Liver (tissue), 9 donors: ENCODE data around the gene RNF157. TPM values are rescaled to one million over a fixed set of nuclear protein-coding genes. Genes with fewer than 3 reads are reported as not detected.

ENCODE experiments used
- DNase-seq: peaks from one replicate; pipeline ENCODE4 v3.0.0-alpha.2; 2017; ENCODE audit warnings: low spot score
- H3K27ac ChIP-seq, 2 donors: one replicate each; pipeline ENCODE4 v1.7.0; 2013; ENCODE audit warnings: inconsistent platforms in 2 of 2, low read length in 2 of 2, control low read depth in 1 of 2, low read depth in 1 of 2, mild to moderate bottlenecking in 1 of 2
- H3K27me3 ChIP-seq, 4 donors: one replicate each; pipeline versions ENCODE4 v1.6.1 to v1.7.0; 2013; ENCODE audit warnings: low read length in 3 of 4, inconsistent platforms in 1 of 4, mild to moderate bottlenecking in 1 of 4, moderate library complexity in 1 of 4; ENCODE audit not compliant: control insufficient read depth in 4 of 4, insufficient read depth in 4 of 4
- H3K36me3 ChIP-seq, 4 donors: one replicate each; pipeline versions ENCODE4 v1.6.1 to v1.7.0; 2013; ENCODE audit warnings: low read length in 3 of 4, mild to moderate bottlenecking in 3 of 4, low read depth in 1 of 4, moderate library complexity in 1 of 4; ENCODE audit not compliant: control insufficient read depth in 4 of 4, insufficient read depth in 3 of 4
- H3K4me1 ChIP-seq, 4 donors: one replicate each; pipeline versions ENCODE4 v1.6.1 to v1.7.0; 2013; ENCODE audit warnings: low read length in 3 of 4, mild to moderate bottlenecking in 3 of 4, moderate library complexity in 1 of 4; ENCODE audit not compliant: control insufficient read depth in 4 of 4, insufficient read depth in 4 of 4
- H3K4me3 ChIP-seq, 3 donors: one replicate each; pipeline versions ENCODE4 v1.6.1 to v1.7.0; 2013; ENCODE audit warnings: low read length in 3 of 3, control low read depth in 1 of 3, low read depth in 1 of 3, mild to moderate bottlenecking in 1 of 3
- H3K9ac ChIP-seq, 2 donors: one replicate each; pipeline ENCODE4 v1.7.0; 2013; ENCODE audit warnings: low read length in 2 of 2, mild to moderate bottlenecking in 2 of 2, moderate library complexity in 2 of 2, control low read depth in 1 of 2, low read depth in 1 of 2
- H3K9me3 ChIP-seq, 4 donors: one replicate each; pipeline versions ENCODE4 v1.6.1 to v1.7.0; 2013; ENCODE audit warnings: low read length in 3 of 4; ENCODE audit not compliant: control insufficient read depth in 4 of 4
- EGR1 ChIP-seq, 2 donors: IDR thresholded peaks; 2 replicates each; pipeline ENCODE4 v1.6.1; 2016 to 2018; ENCODE audit warnings: antibody characterized with exemption in 2 of 2, low read depth in 2 of 2
- GABPA ChIP-seq, 2 donors: IDR thresholded peaks in 1 of 2; conservative IDR thresholded peaks in 1 of 2; 2 replicates each; pipeline ENCODE4 v1.6.1; 2016; ENCODE audit warnings: antibody characterized with exemption in 2 of 2, mild to moderate bottlenecking in 1 of 2, moderate library complexity in 1 of 2
- HNF4A ChIP-seq, 2 donors: conservative IDR thresholded peaks; 2 replicates each; pipeline ENCODE4 v1.6.1; 2016; ENCODE audit warnings: antibody characterized with exemption in 2 of 2, mild to moderate bottlenecking in 2 of 2
- HNF4G ChIP-seq: IDR thresholded peaks from 2 replicates; pipeline ENCODE4 v1.6.1; 2016; ENCODE audit warnings: antibody characterized with exemption
- RAD21 ChIP-seq, 2 donors: IDR thresholded peaks; 2 replicates each; pipeline ENCODE4 v1.6.1; 2016; ENCODE audit warnings: antibody characterized with exemption in 2 of 2, mild to moderate bottlenecking in 2 of 2
- RXRA ChIP-seq, 2 donors: IDR thresholded peaks; 2 replicates each; pipeline ENCODE4 v1.6.1; 2017 to 2018; ENCODE audit warnings: antibody characterized with exemption in 2 of 2, mild to moderate bottlenecking in 1 of 2
- SP1 ChIP-seq: IDR thresholded peaks from 2 replicates; pipeline ENCODE4 v1.6.1; 2018; ENCODE audit warnings: antibody characterized with exemption, mild to moderate bottlenecking
- YY1 ChIP-seq: IDR thresholded peaks from 2 replicates; pipeline ENCODE4 v1.6.1; 2016; ENCODE audit warnings: antibody characterized with exemption, mild to moderate bottlenecking
- WGBS: extraction: QIAGEN DNeasy Blood & Tissue Kit; methylation state at CpG from one replicate; pipeline ENCODE4 v1.1.7; 2013; 5-methylcytosine and 5-hydroxymethylcytosine counted together
- polyA plus RNA-seq, 2 donors: library from polyadenylated mRNA; stranded (reverse) in 1 of 2; unstranded in 1 of 2; fragments of 200-250 nt in 1 of 2; fragments of >200 nt in 1 of 2; fragmentation: Nextera tagmentation in 1 of 2; extraction: Ambion mirVana in 1 of 2; gene quantifications; one replicate each; pipeline versions ENCODE4 v1.2.1 to v1.2.3, GENCODE V29; 2013 to 2015
- total RNA-seq, 2 donors: library from RNA; depleted of rRNA; stranded (reverse); fragments of >200 nt; gene quantifications; one replicate each; pipeline ENCODE4 v1.2.3, GENCODE V29; 2014
- TF ChIP-seq, protein P1 (sequence below): IDR thresholded peaks from 2 replicates; pipeline ENCODE4 v1.6.1; 2016; ENCODE audit warnings: antibody characterized with exemption, mild to moderate bottlenecking
- TF ChIP-seq, protein P2 (sequence below): IDR thresholded peaks from 2 replicates; pipeline ENCODE4 v1.6.1; 2016; ENCODE audit warnings: antibody characterized with exemption
- TF ChIP-seq, protein P3 (sequence below): IDR thresholded peaks from 2 replicates; pipeline ENCODE4 v1.6.1; 2016; ENCODE audit warnings: antibody characterized with exemption
- TF ChIP-seq, protein P4 (sequence below): fragments of 150-350 bp; IDR thresholded peaks from 2 replicates; pipeline ENCODE4 v1.5.1; 2017; ENCODE audit warnings: improper control_type of control experiment, low read depth, low read length; ENCODE audit not compliant: missing input control
- donor health status: healthy.
- donor health status: healthy.
- donor health status: healthy.
- donor health status: healthy.
- donor health status: healthy.

RNF157 gene
- total and polyA plus RNA-seq, 4 donors: 0.42 to 2.9 (median 0.66) TPM

DNA sequence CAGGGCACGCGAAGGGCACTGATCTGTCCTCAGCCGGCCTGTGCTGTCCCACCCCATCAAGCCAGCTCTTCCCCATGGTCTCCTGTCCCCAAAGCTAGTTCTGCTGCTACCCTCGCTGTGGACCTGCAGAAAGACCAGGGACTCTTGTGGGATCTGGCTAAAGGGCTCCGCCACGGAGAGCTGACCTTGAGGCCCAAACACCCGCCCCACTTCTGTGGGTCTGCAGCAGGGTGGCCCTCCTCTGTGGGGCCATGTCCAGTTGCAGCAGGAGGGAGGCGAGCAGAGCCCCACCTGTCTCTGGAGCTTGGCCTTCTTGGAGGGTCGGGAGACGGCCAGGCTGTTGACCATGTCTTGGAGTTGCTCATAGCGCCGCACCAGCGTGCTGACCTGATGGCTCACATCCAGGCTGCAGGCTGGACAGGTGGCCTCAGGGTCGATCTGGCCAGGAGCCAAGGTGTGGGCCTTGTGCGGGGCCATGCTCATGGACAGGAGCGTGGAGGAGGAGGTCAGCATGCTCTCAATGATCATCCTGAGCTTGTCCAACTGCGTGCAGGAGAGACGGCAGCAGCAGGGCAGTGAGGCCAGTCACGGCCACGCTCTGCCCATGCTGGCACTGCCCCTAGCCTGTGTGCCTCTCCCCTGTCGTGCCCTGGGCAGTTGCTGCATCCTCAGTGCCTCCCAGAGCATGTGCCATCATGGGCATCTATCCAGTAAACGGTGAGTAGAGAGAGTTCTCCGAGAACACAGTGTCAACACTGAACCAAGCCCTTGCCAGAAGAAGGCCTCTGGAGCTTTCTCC lies 41.5 kb upstream of the RNF157 start (continued):
- TF ChIP-seq, protein P1, sequence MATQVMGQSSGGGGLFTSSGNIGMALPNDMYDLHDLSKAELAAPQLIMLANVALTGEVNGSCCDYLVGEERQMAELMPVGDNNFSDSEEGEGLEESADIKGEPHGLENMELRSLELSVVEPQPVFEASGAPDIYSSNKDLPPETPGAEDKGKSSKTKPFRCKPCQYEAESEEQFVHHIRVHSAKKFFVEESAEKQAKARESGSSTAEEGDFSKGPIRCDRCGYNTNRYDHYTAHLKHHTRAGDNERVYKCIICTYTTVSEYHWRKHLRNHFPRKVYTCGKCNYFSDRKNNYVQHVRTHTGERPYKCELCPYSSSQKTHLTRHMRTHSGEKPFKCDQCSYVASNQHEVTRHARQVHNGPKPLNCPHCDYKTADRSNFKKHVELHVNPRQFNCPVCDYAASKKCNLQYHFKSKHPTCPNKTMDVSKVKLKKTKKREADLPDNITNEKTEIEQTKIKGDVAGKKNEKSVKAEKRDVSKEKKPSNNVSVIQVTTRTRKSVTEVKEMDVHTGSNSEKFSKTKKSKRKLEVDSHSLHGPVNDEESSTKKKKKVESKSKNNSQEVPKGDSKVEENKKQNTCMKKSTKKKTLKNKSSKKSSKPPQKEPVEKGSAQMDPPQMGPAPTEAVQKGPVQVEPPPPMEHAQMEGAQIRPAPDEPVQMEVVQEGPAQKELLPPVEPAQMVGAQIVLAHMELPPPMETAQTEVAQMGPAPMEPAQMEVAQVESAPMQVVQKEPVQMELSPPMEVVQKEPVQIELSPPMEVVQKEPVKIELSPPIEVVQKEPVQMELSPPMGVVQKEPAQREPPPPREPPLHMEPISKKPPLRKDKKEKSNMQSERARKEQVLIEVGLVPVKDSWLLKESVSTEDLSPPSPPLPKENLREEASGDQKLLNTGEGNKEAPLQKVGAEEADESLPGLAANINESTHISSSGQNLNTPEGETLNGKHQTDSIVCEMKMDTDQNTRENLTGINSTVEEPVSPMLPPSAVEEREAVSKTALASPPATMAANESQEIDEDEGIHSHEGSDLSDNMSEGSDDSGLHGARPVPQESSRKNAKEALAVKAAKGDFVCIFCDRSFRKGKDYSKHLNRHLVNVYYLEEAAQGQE: no peak
- TF ChIP-seq YY1 (no peak), SP1 (no peak), RXRA (IDR thresholded peaks at IDR 0.05) (no peak)

DNA sequence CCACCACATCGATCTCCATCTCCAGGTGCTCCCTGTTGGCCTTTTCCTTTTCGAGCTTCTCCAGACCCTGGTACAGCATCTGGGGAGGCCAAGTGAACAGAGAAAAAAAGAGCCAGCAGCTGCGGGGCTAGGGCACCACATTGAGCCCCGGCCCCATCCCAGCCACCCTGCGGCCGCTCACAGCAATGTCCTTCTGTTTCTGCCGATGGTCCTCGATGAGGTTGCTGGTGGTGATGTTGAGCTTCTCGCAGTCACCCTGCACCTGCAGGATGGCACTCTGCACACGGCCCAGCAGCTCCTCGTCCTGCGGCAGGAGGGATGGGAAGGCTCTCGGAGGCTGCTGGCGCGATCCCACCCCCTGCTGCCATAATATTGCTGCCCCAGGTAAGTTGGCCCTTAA lies 40.4 kb upstream of the RNF157 start:
- DNase-seq: no peak
- H3K27me3 ChIP-seq: no peaks in the 10 kb centered on the region
- no peak overlapping the region for H3K4me3 ChIP-seq
- H3K36me3 ChIP-seq: peaks cover 0 to 1% (median 0%) of the 10 kb centered on the region in 4 donors
- H3K9me3 ChIP-seq: no peaks in the 10 kb centered on the region
- WGBS: 95% methylated on average over 15 of the region's 15 CpGs
- H3K27ac ChIP-seq: no peak overlapping the region
- no peak overlapping the region for H3K9ac ChIP-seq
- H3K4me1 ChIP-seq: peaks cover 0 to 33% (median 14%) of the 10 kb centered on the region in 4 donors
- no peak for TF ChIP-seq HNF4G
- TF ChIP-seq GABPA (IDR thresholded peaks at IDR 0.05 in 1 of 2, conservative IDR thresholded peaks at IDR 0.05 in 1 of 2): no peak
- no peak for TF ChIP-seq SP1
- TF ChIP-seq, protein P1: no peak
- TF ChIP-seq RAD21 (IDR thresholded peaks at IDR 0.05): no peak
- TF ChIP-seq, protein P2, sequence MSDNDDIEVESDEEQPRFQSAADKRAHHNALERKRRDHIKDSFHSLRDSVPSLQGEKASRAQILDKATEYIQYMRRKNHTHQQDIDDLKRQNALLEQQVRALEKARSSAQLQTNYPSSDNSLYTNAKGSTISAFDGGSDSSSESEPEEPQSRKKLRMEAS: no peak
- TF ChIP-seq, protein P3, sequence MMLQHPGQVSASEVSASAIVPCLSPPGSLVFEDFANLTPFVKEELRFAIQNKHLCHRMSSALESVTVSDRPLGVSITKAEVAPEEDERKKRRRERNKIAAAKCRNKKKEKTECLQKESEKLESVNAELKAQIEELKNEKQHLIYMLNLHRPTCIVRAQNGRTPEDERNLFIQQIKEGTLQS: no peak
- TF ChIP-seq, protein P4, sequence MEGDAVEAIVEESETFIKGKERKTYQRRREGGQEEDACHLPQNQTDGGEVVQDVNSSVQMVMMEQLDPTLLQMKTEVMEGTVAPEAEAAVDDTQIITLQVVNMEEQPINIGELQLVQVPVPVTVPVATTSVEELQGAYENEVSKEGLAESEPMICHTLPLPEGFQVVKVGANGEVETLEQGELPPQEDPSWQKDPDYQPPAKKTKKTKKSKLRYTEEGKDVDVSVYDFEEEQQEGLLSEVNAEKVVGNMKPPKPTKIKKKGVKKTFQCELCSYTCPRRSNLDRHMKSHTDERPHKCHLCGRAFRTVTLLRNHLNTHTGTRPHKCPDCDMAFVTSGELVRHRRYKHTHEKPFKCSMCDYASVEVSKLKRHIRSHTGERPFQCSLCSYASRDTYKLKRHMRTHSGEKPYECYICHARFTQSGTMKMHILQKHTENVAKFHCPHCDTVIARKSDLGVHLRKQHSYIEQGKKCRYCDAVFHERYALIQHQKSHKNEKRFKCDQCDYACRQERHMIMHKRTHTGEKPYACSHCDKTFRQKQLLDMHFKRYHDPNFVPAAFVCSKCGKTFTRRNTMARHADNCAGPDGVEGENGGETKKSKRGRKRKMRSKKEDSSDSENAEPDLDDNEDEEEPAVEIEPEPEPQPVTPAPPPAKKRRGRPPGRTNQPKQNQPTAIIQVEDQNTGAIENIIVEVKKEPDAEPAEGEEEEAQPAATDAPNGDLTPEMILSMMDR: no peak
- TF ChIP-seq YY1: no peak
- TF ChIP-seq EGR1 (IDR thresholded peaks at IDR 0.05; ENCODE audit: low read depth in 2 of 2): no peak
- no peak for TF ChIP-seq HNF4A (conservative IDR thresholded peaks at IDR 0.05)
